Neural progenitor cell (in vitro differentiated cells): Measurements from ENCODE around the gene PF4V1.

Experiments used
- EZH2 ChIP-seq: fragments of 200-600 bp; sonication (generic); IDR thresholded peaks from 2 replicates; pipeline ENCODE4 v1.6.1; 2017; ENCODE audit warnings: antibody characterized with exemption, mild to moderate bottlenecking, moderate library complexity
- TF ChIP-seq, protein P1 (sequence below): fragments of 200-600 bp; sonication (generic); IDR thresholded peaks from 2 replicates; pipeline ENCODE4 v1.5.1; 2017; ENCODE audit warnings: antibody characterized with exemption, mild to moderate bottlenecking

- TF ChIP-seq, protein P1, sequence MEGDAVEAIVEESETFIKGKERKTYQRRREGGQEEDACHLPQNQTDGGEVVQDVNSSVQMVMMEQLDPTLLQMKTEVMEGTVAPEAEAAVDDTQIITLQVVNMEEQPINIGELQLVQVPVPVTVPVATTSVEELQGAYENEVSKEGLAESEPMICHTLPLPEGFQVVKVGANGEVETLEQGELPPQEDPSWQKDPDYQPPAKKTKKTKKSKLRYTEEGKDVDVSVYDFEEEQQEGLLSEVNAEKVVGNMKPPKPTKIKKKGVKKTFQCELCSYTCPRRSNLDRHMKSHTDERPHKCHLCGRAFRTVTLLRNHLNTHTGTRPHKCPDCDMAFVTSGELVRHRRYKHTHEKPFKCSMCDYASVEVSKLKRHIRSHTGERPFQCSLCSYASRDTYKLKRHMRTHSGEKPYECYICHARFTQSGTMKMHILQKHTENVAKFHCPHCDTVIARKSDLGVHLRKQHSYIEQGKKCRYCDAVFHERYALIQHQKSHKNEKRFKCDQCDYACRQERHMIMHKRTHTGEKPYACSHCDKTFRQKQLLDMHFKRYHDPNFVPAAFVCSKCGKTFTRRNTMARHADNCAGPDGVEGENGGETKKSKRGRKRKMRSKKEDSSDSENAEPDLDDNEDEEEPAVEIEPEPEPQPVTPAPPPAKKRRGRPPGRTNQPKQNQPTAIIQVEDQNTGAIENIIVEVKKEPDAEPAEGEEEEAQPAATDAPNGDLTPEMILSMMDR: no peak
- TF ChIP-seq EZH2: no peak
Observed at GRCh38 chr4:73822812-73823504, 30.1 kb upstream of the PF4V1 start.
